Vagina (tissue), 2 donors: ENCODE results near the gene UNC5B.

Experiments used
- CTCF ChIP-seq, 3 experiments: fragments of 450-650 bp in 2 of 3; fragments of 200-600 bp in 1 of 3; sonication (generic) in 1 of 3; IDR thresholded peaks; one replicate each; pipeline ENCODE4 v1.5.1; 2017 to 2019; ENCODE audit warnings: antibody characterized with exemption in 3 of 3, mild to moderate bottlenecking in 2 of 3, moderate library complexity in 2 of 3
- POLR2A ChIP-seq, 2 donors: fragments of 450-650 bp; IDR thresholded peaks; one replicate each; pipeline ENCODE4 v1.6.1; 2017; ENCODE audit warnings: antibody characterized with exemption in 2 of 2, mild to moderate bottlenecking in 2 of 2, moderate library complexity in 2 of 2
- POLR2AphosphoS5 ChIP-seq, 2 donors: sonication (generic); formaldehyde crosslinking; IDR thresholded peaks; one replicate each; pipeline ENCODE4 v1.9.0; 2017; ENCODE audit warnings: antibody characterized with exemption in 2 of 2, mild to moderate bottlenecking in 2 of 2, low read depth in 1 of 2; ENCODE audit not compliant: insufficient read depth in 1 of 2

- TF ChIP-seq CTCF (IDR thresholded peaks at IDR 0.05) (no peak), POLR2AphosphoS5 (IDR thresholded peaks at IDR 0.05; ENCODE audit: insufficient read depth in 1 of 2, low read depth in 1 of 2) (no peak), POLR2A (IDR thresholded peaks at IDR 0.05) (no peak)
These were observed 78.0 kb downstream of the UNC5B start for GRCh38 chr10:71290331-71290730.
